ENCODE data around the gene PGS1. TPM values are rescaled to one million over a fixed set of nuclear protein-coding genes. Genes with fewer than 3 reads are reported as not detected.
A peak's percentile ranks its signal among the peaks of the same experiment; 100 is the strongest.

Gene PGS1
- total and polyA plus RNA-seq, 3 donors from 2014 or later, result 34.9 to 58.4 (median 50.4) TPM

GRCh38 chr17:78343543-78344201 is 34.8 kb upstream of the PGS1 start:
- peaks cover 23% of the 10 kb centered on the region for H3K4me1 ChIP-seq
- WGBS, 2 donors, result 80 to 84% methylated on average over 9 to 19 of the region's 19 CpGs
- no peak overlapping the region for H3K4me3 ChIP-seq
- DNase-seq, result no peak
- no peak for TF ChIP-seq POLR2A (IDR thresholded peaks at IDR 0.05)
- TF ChIP-seq CTCF (IDR thresholded peaks at IDR 0.05), result no peak
- no peaks in the 10 kb centered on the region for H3K36me3 ChIP-seq (ENCODE audit: low read depth, missing control alignments)
- no peaks in the 10 kb centered on the region for H3K27me3 ChIP-seq
- intact Hi-C loops (cut with DNase I; ENCODE audit: low total_unique reads), result no loop called here
- no peaks in the 10 kb centered on the region for H3K9me3 ChIP-seq
- peak overlapping the region in 1 of 2 donors; percentile 81 for H3K27ac ChIP-seq

- Histone ChIP-seq H3K27ac (no peak overlapping the region), H3K4me3 (no peak overlapping the region), H3K36me3 (ENCODE audit: low read depth, missing control alignments) (no peaks in the 10 kb centered on the region), H3K9me3 (no peaks in the 10 kb centered on the region), H3K27me3 (no peaks in the 10 kb centered on the region), H3K4me1 (peaks cover 23% of the 10 kb centered on the region)
- no peak for DNase-seq
- 85 to 90% methylated on average over 2 to 10 of the region's 10 CpGs for WGBS, 2 donors
- TF ChIP-seq CTCF (IDR thresholded peaks at IDR 0.05), result no peak
- no peak for TF ChIP-seq POLR2A (IDR thresholded peaks at IDR 0.05)
- intact Hi-C loops (cut with DNase I; ENCODE audit: low total_unique reads), result no loop called here
These were observed 33.8 kb upstream of the PGS1 start for GRCh38 chr17:78344666-78345065.

- Histone ChIP-seq H3K4me1 (peaks cover 23% of the 10 kb centered on the region), H3K4me3 (no peak overlapping the region), H3K27ac (no peak overlapping the region), H3K36me3 (ENCODE audit: low read depth, missing control alignments) (no peaks in the 10 kb centered on the region), H3K9me3 (no peaks in the 10 kb centered on the region), H3K27me3 (no peaks in the 10 kb centered on the region)
- no peak for DNase-seq
- 87 to 89% methylated on average over 8 of the region's 8 CpGs for WGBS, 2 donors
- intact Hi-C loops (cut with DNase I; ENCODE audit: low total_unique reads), result no loop called here
- TF ChIP-seq CTCF (IDR thresholded peaks at IDR 0.05), result peak in 1 of 3 experiments; percentile 3
- no peak for TF ChIP-seq POLR2A (IDR thresholded peaks at IDR 0.05)
These were observed 33.3 kb upstream of the PGS1 start for GRCh38 chr17:78345172-78345571.

GRCh38 chr17:78345791-78346494 is 32.5 kb upstream of the PGS1 start:
- no peak for DNase-seq
- no peaks in the 10 kb centered on the region for H3K9me3 ChIP-seq
- TF ChIP-seq POLR2A (IDR thresholded peaks at IDR 0.05), result no peak
- no peak for TF ChIP-seq CTCF (IDR thresholded peaks at IDR 0.05)
- no peak overlapping the region for H3K4me3 ChIP-seq
- H3K36me3 ChIP-seq (ENCODE audit: low read depth, missing control alignments), result no peaks in the 10 kb centered on the region
- 86 to 88% methylated on average over 10 of the region's 10 CpGs for WGBS, 2 donors
- no peaks in the 10 kb centered on the region for H3K27me3 ChIP-seq
- intact Hi-C loops (cut with DNase I; ENCODE audit: low total_unique reads), result no loop called here
- H3K4me1 ChIP-seq, result peaks cover 23% of the 10 kb centered on the region
- no peak overlapping the region for H3K27ac ChIP-seq
